H1 (cell line): ENCODE results near the gene RAI14. TPM values are rescaled to one million over a fixed set of nuclear protein-coding genes. Genes with fewer than 3 reads are reported as not detected.

Experiments used
- CTCF ChIA-PET: fragments of 300-600 bp; sonication (Branson Sonifier 250); formaldehyde crosslinking; loops from one replicate; lab custom pipeline; 2021; ENCODE audit not compliant: partially characterized antibody; lab: Charles Lee
- POLR2A ChIA-PET: fragments of 300-600 bp; sonication (Branson Sonifier 250); formaldehyde crosslinking; loops from one replicate; lab custom pipeline; 2021; ENCODE audit warnings: inconsistent platforms; ENCODE audit not compliant: partially characterized antibody; lab: Charles Lee
- DNase-seq, 2 experiments: peaks; one replicate each; pipeline versions ENCODE4 v3.0.0 to v3.0.0-alpha.2; 2010 to 2022; ENCODE audit warnings: low spot score in 2 of 2, low read depth in 1 of 2, mixed read lengths in 1 of 2
- FAIRE-seq: peaks from 2 replicates; lab custom pipeline; 2011; peaks lifted over from hg19 to GRCh38; lab: Jason Lieb, UNC
- H2AFZ ChIP-seq: 2 replicates; pipeline ENCODE4 v1.8.1; 2012; ENCODE audit warnings: low read length, inconsistent platforms
- H2AK5ac ChIP-seq: 2 replicates; pipeline ENCODE4 v1.6.1; 2013; ENCODE audit warnings: low read depth, low read length
- H2BK120ac ChIP-seq: replicated peaks from 2 replicates; pipeline ENCODE3; 2013; ENCODE audit warnings: low read depth, low read length, inconsistent platforms
- H2BK12ac ChIP-seq: 2 replicates; pipeline ENCODE4 v1.6.1; 2013; ENCODE audit warnings: low read depth, low read length
- H2BK15ac ChIP-seq: 2 replicates; pipeline ENCODE4 v1.6.1; 2013; ENCODE audit warnings: low read length
- H2BK20ac ChIP-seq: 2 replicates; pipeline ENCODE4 v1.6.1; 2013; ENCODE audit warnings: low read length
- H2BK5ac ChIP-seq: 2 replicates; pipeline ENCODE4 v1.6.1; 2013; ENCODE audit warnings: low read depth, low read length
- H3K14ac ChIP-seq: 2 replicates; pipeline ENCODE4 v1.6.1; 2013; ENCODE audit warnings: inconsistent platforms; ENCODE audit not compliant: insufficient read length
- H3K18ac ChIP-seq: 2 replicates; pipeline ENCODE4 v1.6.1; 2013; ENCODE audit warnings: low read length; ENCODE audit errors: extremely low read depth
- H3K23ac ChIP-seq: 2 replicates; pipeline ENCODE4 v1.6.1; 2013; ENCODE audit warnings: inconsistent platforms; ENCODE audit not compliant: insufficient read length
- H3K23me2 ChIP-seq: 2 replicates; pipeline ENCODE4 v1.6.1; 2013; ENCODE audit warnings: low read depth, low read length
- H3K27ac ChIP-seq: 2 replicates; pipeline ENCODE4 v1.6.1; 2011; ENCODE audit warnings: low read depth, low read length, inconsistent platforms
- H3K27me3 ChIP-seq, 4 experiments: replicated peaks in 1 of 4; 1 replicate in 1 of 4; 2 replicates in 3 of 4; pipeline versions ENCODE4 v1.6.1 to v1.8.1; 2011 to 2013; ENCODE audit warnings: low read length in 3 of 4, mild to moderate bottlenecking in 3 of 4, inconsistent platforms in 2 of 4, mixed read lengths in 2 of 4, moderate library complexity in 1 of 4; ENCODE audit not compliant: control insufficient read depth in 3 of 4, insufficient read depth in 3 of 4; ENCODE audit errors: extremely low read depth in 1 of 4
- H3K36me3 ChIP-seq, 4 experiments: 2 replicates each; pipeline versions ENCODE4 v1.6.1 to v1.8.1; 2011 to 2013; ENCODE audit warnings: mild to moderate bottlenecking in 4 of 4, low read length in 3 of 4, moderate library complexity in 2 of 4, control low read depth in 1 of 4, inconsistent platforms in 1 of 4; ENCODE audit not compliant: insufficient read depth in 4 of 4, control insufficient read depth in 2 of 4
- H3K4ac ChIP-seq: replicated peaks from 2 replicates; pipeline ENCODE3; 2013; ENCODE audit warnings: low read length, low read depth, mixed read lengths, inconsistent platforms; ENCODE audit not compliant: insufficient read length
- H3K4me1 ChIP-seq, 4 experiments: replicated peaks in 1 of 4; 1 replicate in 1 of 4; 2 replicates in 3 of 4; pipeline versions ENCODE4 v1.6.1 to v1.8.1; 2011 to 2013; ENCODE audit warnings: low read length in 3 of 4, inconsistent platforms in 2 of 4, mixed read lengths in 1 of 4; ENCODE audit not compliant: insufficient read depth in 4 of 4, control insufficient read depth in 3 of 4
- H3K4me2 ChIP-seq, 2 experiments: 2 replicates each; pipeline versions ENCODE4 v1.6.1 to v1.8.1; 2011 to 2013; ENCODE audit warnings: low read depth in 2 of 2, low read length in 2 of 2, control low read depth in 1 of 2, inconsistent platforms in 1 of 2, mild to moderate bottlenecking in 1 of 2; ENCODE audit not compliant: insufficient read depth in 1 of 2
- H3K4me3 ChIP-seq, 4 experiments: fragments of 200-600, 300-600 bp in 1 of 4; sonication (generic), shearing (Covaris generic), sonication (Bioruptor Twin) in 1 of 4; 2 replicates each; pipeline versions ENCODE4 v1.5.1 to v1.8.1; 2011 to 2016; ENCODE audit warnings: low read length in 4 of 4, low read depth in 3 of 4, control low read depth in 2 of 4, inconsistent platforms in 2 of 4, mild to moderate bottlenecking in 2 of 4, mixed read lengths in 1 of 4, moderate library complexity in 1 of 4; ENCODE audit not compliant: insufficient read depth in 2 of 4; ENCODE audit errors: extremely low read depth in 1 of 4
- H3K56ac ChIP-seq: replicated peaks from 2 replicates; pipeline ENCODE3; 2013; ENCODE audit warnings: low read depth, mild to moderate bottlenecking, mixed read lengths, low read length, inconsistent platforms; ENCODE audit not compliant: insufficient read length
- H3K79me1 ChIP-seq: 2 replicates; pipeline ENCODE4 v1.6.1; 2013; ENCODE audit warnings: low read depth, low read length, control low read depth
- H3K79me2 ChIP-seq, 2 experiments: 2 replicates each; pipeline versions ENCODE4 v1.6.1 to v1.8.1; 2012 to 2013; ENCODE audit warnings: low read length in 2 of 2, mild to moderate bottlenecking in 2 of 2, inconsistent platforms in 1 of 2; ENCODE audit not compliant: insufficient read depth in 2 of 2, control insufficient read depth in 1 of 2
- H3K9ac ChIP-seq, 4 experiments: replicated peaks in 1 of 4; 1 replicate in 1 of 4; 2 replicates in 3 of 4; pipeline versions ENCODE4 v1.6.1 to v1.8.1; 2011 to 2013; ENCODE audit warnings: low read depth in 3 of 4, low read length in 3 of 4, control low read depth in 2 of 4, mild to moderate bottlenecking in 2 of 4, moderate library complexity in 2 of 4, inconsistent platforms in 1 of 4; ENCODE audit errors: extremely low read depth in 1 of 4
- H3K9me3 ChIP-seq, 2 experiments: 2 replicates each; pipeline versions ENCODE4 v1.6.1 to v1.8.1; 2012 to 2013; ENCODE audit warnings: mild to moderate bottlenecking in 2 of 2, moderate library complexity in 2 of 2, control low read depth in 1 of 2, inconsistent platforms in 1 of 2, low read depth in 1 of 2, low read length in 1 of 2, mixed read lengths in 1 of 2; ENCODE audit not compliant: insufficient read depth in 2 of 2
- H4K20me1 ChIP-seq, 2 experiments: replicated peaks in 1 of 2; 2 replicates each; pipeline versions ENCODE3 to v1.8.1; 2011 to 2013; ENCODE audit warnings: inconsistent platforms in 2 of 2, low read length in 2 of 2, mild to moderate bottlenecking in 1 of 2; ENCODE audit not compliant: insufficient read depth in 2 of 2, control insufficient read depth in 1 of 2
- H4K5ac ChIP-seq: 2 replicates; pipeline ENCODE4 v1.6.1; 2013; ENCODE audit warnings: low read length, low read depth, mixed read lengths, inconsistent platforms; ENCODE audit not compliant: insufficient read length
- H4K8ac ChIP-seq: 2 replicates; pipeline ENCODE4 v1.8.0; 2013; ENCODE audit warnings: mild to moderate bottlenecking, moderate library complexity, low read length, inconsistent platforms; ENCODE audit not compliant: insufficient read depth; ENCODE audit errors: extremely low read depth
- H4K91ac ChIP-seq: replicated peaks from 2 replicates; pipeline ENCODE3; 2013; ENCODE audit warnings: low read length, mixed read lengths, inconsistent platforms; ENCODE audit not compliant: insufficient read length
- BCL11A ChIP-seq, 2 experiments: IDR thresholded peaks; one replicate each; pipeline ENCODE4 v1.6.1; 2011; ENCODE audit warnings: low read depth in 2 of 2, low read length in 2 of 2, mild to moderate bottlenecking in 2 of 2
- CREB1 ChIP-seq: IDR thresholded peaks from 2 replicates; pipeline ENCODE4 v1.6.1; 2012; ENCODE audit warnings: inconsistent platforms
- KDM5A ChIP-seq: fragments of 200-600 bp; IDR thresholded peaks from 2 replicates; pipeline ENCODE4 v1.7.1; 2012; ENCODE audit warnings: mild to moderate bottlenecking, low read length, inconsistent platforms, mixed read lengths
- POLR2AphosphoS5 ChIP-seq: IDR thresholded peaks from 2 replicates; pipeline ENCODE4 v1.6.1; 2011; ENCODE audit warnings: low read depth, low read length
- SP4 ChIP-seq: IDR thresholded peaks from 2 replicates; pipeline ENCODE4 v1.6.1; 2012; ENCODE audit warnings: low read length, inconsistent platforms
- WGBS, 2 experiments: shearing (Covaris generic) in 1 of 2; methylation state at CpG; one replicate each; pipeline versions ENCODE4 v1.1.6 to v1.1.7; 2013 to 2015; ENCODE audit warnings: low lambda C conversion rate in 2 of 2, mixed read lengths in 2 of 2, inconsistent platforms in 1 of 2, low coverage in 1 of 2, missing lambda C conversion rate in 1 of 2; ENCODE audit not compliant: insufficient replicate concordance in 2 of 2, insufficient coverage in 1 of 2, insufficient read length in 1 of 2; ENCODE audit errors: extremely low coverage in 1 of 2, missing lambda C conversion rate in 1 of 2; 5-methylcytosine and 5-hydroxymethylcytosine counted together
- polyA plus RNA-seq, 7 experiments: library from polyadenylated mRNA; depleted of rRNA in 3 of 7; stranded (reverse) in 5 of 7; unstranded in 2 of 7; fragments of >200 nt in 5 of 7; fragments of 200-250 nt in 2 of 7; gene quantifications; 1 replicate in 5 of 7; 2 replicates in 1 of 7; 4 replicates in 1 of 7; pipeline versions ENCODE4 v1.2.1 to v1.2.3, GENCODE V29; 2011 to 2013; ENCODE audit warnings: missing spikeins in 2 of 7, mixed read lengths in 2 of 7
- total RNA-seq: library from RNA; stranded (reverse); fragmentation: NEBNext Ultra II Directional; extraction: Animal tissue kit (Norgen Biotek cat#: 25700); gene quantifications from 2 replicates; pipeline ENCODE4 v1.2.1, GENCODE V29; 2021

The RAI14 gene
- total and polyA plus RNA-seq, 2 of the 8 experiments (the other 6 are each of a cell fraction or from before 2014, with no cell fraction given) = 48.4 to 210 TPM

DNA sequence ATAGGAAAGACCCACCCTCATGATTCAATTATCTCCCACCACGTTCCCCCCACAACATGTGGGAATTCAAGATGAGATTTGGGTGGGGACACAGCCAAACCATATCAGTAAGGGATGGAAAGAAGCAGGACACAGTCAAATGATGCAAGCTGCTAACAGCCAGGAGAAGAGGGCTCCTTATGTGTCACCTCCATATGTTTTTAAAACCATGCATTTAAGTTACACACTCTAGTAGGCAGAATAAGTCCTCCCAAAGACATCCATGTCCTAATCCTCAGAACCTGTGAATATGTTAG lies 178.6 kb downstream of the RAI14 start:
- peaks cover 4 to 36% (median 26%) of the 10 kb centered on the region in 4 experiments; a peak in 7 of 8 replicates for H3K36me3 ChIP-seq
- no peak overlapping the region for H3K4me2 ChIP-seq
- H3K9me3 ChIP-seq = peaks cover 2 to 3% of the 10 kb centered on the region in 2 experiments; a peak in 2 of 4 replicates
- no peaks in the 10 kb centered on the region; a peak in 1 of 7 replicates for H3K27me3 ChIP-seq
- H3K14ac ChIP-seq = no peak overlapping the region
- DNase-seq (no peak), FAIRE-seq (no peak)
- no peak overlapping the region for H3K9ac ChIP-seq
- H3K4ac ChIP-seq = no peak overlapping the region
- CTCF ChIA-PET = interaction anchor here (0.7 to 1.6 kb wide), 5 partner anchors 9 to 71 kb away, joined by 3 to 4 read pairs (median 3); no protein-coding TSS in a partner anchor
- no peaks in the 10 kb centered on the region for H3K23me2 ChIP-seq
- H3K27ac ChIP-seq = no peak overlapping the region
- no peak overlapping the region for H2BK15ac ChIP-seq
- no peak overlapping the region for H3K18ac ChIP-seq
- no peak overlapping the region for H2BK120ac ChIP-seq
- no peak overlapping the region for H4K5ac ChIP-seq
- no peak overlapping the region for H2BK20ac ChIP-seq
- no peak overlapping the region for H4K8ac ChIP-seq
- no peak overlapping the region for H3K23ac ChIP-seq
- no peak overlapping the region for H2BK12ac ChIP-seq
- H3K4me3 ChIP-seq = no peak overlapping the region
- POLR2A ChIA-PET = interaction anchor here (0.8 to 1.5 kb wide), 5 partner anchors 9 to 81 kb away, joined by 3 to 4 read pairs (median 4); partner anchors contain the start of genes BRIX1 and RAD1
- no peak overlapping the region for H2BK5ac ChIP-seq
- H2AK5ac ChIP-seq = no peak overlapping the region
- no peak overlapping the region for H3K56ac ChIP-seq
- H4K91ac ChIP-seq = no peak overlapping the region
- no peaks in the 10 kb centered on the region for H3K79me1 ChIP-seq
- 83% methylated on average over 1 of the region's 1 CpG; no CpG with 5 or more reads in 1 of the 2 experiments for WGBS, 2 experiments
- no peaks in the 10 kb centered on the region; a peak in 1 of 7 replicates for H3K4me1 ChIP-seq
- TF ChIP-seq POLR2AphosphoS5 (peak; percentile 63; the same call in 1 of the 2 replicates), KDM5A (no peak), CREB1 (no peak), SP4 (no peak), BCL11A (IDR thresholded peaks at IDR 0.05; ENCODE audit: low read depth in 2 of 2, low read length in 2 of 2) (no peak)
- no peaks in the 10 kb centered on the region for H3K79me2 ChIP-seq
- no peaks in the 10 kb centered on the region for H4K20me1 ChIP-seq
- no peak overlapping the region for H2AFZ ChIP-seq
